ENCODE results near the gene NUAK2.
A peak's percentile ranks its signal among the peaks of the same experiment; 100 is the strongest.
"Not testable (repeated sequence)": the region's sequence is repeated elsewhere in the genome, so short reads cannot be mapped to it uniquely, and the experiment has no call there.

The NUAK2 gene

GRCh38 chr1:205321162-205321958 lies at the start of gene NUAK2:
TSS of gene NUAK2 (minus strand) at chr1:205321745. CDS start at chr1:205321628, 117 bp downstream.
- DNase-seq (ENCODE audit: low read depth, low spot score) = peak; percentile 98

GRCh38 chr1:205370780-205371179 lies 49.2 kb upstream of the NUAK2 start:
- DNase-seq (ENCODE audit: low read depth, low spot score) = no peak

- DNase-seq (ENCODE audit: low read depth, low spot score) = peak; percentile 76
Observed at GRCh38 chr1:205369701-205370123, 48.2 kb upstream of the NUAK2 start.

GRCh38 chr1:205368478-205368877 lies 46.9 kb upstream of the NUAK2 start:
- no peak for DNase-seq (ENCODE audit: low read depth, low spot score)

GRCh38 chr1:205365945-205366463 lies 44.5 kb upstream of the NUAK2 start:
- no peak for DNase-seq (ENCODE audit: low read depth, low spot score)

GRCh38 chr1:205365086-205365485 lies 43.5 kb upstream of the NUAK2 start:
- DNase-seq (ENCODE audit: low read depth, low spot score) = not testable (repeated sequence)

- DNase-seq (ENCODE audit: low read depth, low spot score) = no peak
Observed at GRCh38 chr1:205360891-205361290, 39.3 kb upstream of the NUAK2 start.

- no peak for DNase-seq (ENCODE audit: low read depth, low spot score)
Observed at GRCh38 chr1:205359771-205360565, 38.4 kb upstream of the NUAK2 start.

- DNase-seq (ENCODE audit: low read depth, low spot score) = no peak
Observed at GRCh38 chr1:205358579-205358978, 37.0 kb upstream of the NUAK2 start.

GRCh38 chr1:205357567-205357966 lies 36.0 kb upstream of the NUAK2 start:
- no peak for DNase-seq (ENCODE audit: low read depth, low spot score)

- DNase-seq (ENCODE audit: low read depth, low spot score) = no peak
Observed at GRCh38 chr1:205356440-205357139, 35.0 kb upstream of the NUAK2 start, which contains the start of gene KLHDC8A. TSS of gene KLHDC8A (minus strand) at chr1:205356922. CDS start at chr1:205343604, 13,318 bp downstream.

- DNase-seq (ENCODE audit: low read depth, low spot score) = peak; percentile 78
Observed at GRCh38 chr1:205355075-205355453, 33.5 kb upstream of the NUAK2 start.

- peak; percentile 82 for DNase-seq (ENCODE audit: low read depth, low spot score)
Observed at GRCh38 chr1:205354259-205355074, 32.9 kb upstream of the NUAK2 start.

- DNase-seq (ENCODE audit: low read depth, low spot score) = no peak
Observed at GRCh38 chr1:205353612-205354011, 32.1 kb upstream of the NUAK2 start.

GRCh38 chr1:205353191-205353590 lies 31.6 kb upstream of the NUAK2 start:
- no peak for DNase-seq (ENCODE audit: low read depth, low spot score)

GRCh38 chr1:205351984-205352713 lies 30.6 kb upstream of the NUAK2 start:
- DNase-seq (ENCODE audit: low read depth, low spot score) = no peak

GRCh38 chr1:205350691-205351141 lies 29.2 kb upstream of the NUAK2 start:
- no peak for DNase-seq (ENCODE audit: low read depth, low spot score)

- DNase-seq (ENCODE audit: low read depth, low spot score) = no peak
Observed at GRCh38 chr1:205350124-205350523, 28.6 kb upstream of the NUAK2 start.

- peak; percentile 47 for DNase-seq (ENCODE audit: low read depth, low spot score)
Observed at GRCh38 chr1:205348554-205349487, 27.3 kb upstream of the NUAK2 start.
